Vagina (tissue), 2 donors: ENCODE data around the gene LPO. TPM values are rescaled to one million over a fixed set of nuclear protein-coding genes. Genes with fewer than 3 reads are reported as not detected.

Experiments
- DNase-seq, 2 donors: peaks; one replicate each; pipeline ENCODE4 v3.0.0-alpha.2; 2017; ENCODE audit errors: extremely low spot score in 2 of 2
- H3K27ac ChIP-seq: fragments of 200-600 bp; sonication (generic); one replicate; pipeline ENCODE4 v1.5.1; 2019
- H3K27me3 ChIP-seq: fragments of 200-600 bp; sonication (generic); one replicate; pipeline ENCODE4 v1.5.1; 2019
- H3K36me3 ChIP-seq, 2 donors: fragments of 200-600 bp; sonication (generic); one replicate each; pipeline ENCODE4 v1.5.1; 2017 to 2019
- H3K4me1 ChIP-seq: fragments of 200-600 bp; sonication (generic); one replicate; pipeline ENCODE4 v1.5.1; 2019
- H3K4me3 ChIP-seq, 2 donors: fragments of 200-600 bp; sonication (generic); 1 replicate in 1 of 2; 2 replicates in 1 of 2; pipeline ENCODE4 v1.5.1; 2016 to 2019
- H3K9me3 ChIP-seq: fragments of 200-600 bp; sonication (generic); one replicate; pipeline ENCODE4 v1.5.1; 2019
- CTCF ChIP-seq, 3 experiments: fragments of 450-650 bp in 2 of 3; fragments of 200-600 bp in 1 of 3; sonication (generic) in 1 of 3; IDR thresholded peaks; one replicate each; pipeline ENCODE4 v1.5.1; 2017 to 2019; ENCODE audit warnings: antibody characterized with exemption in 3 of 3, mild to moderate bottlenecking in 2 of 3, moderate library complexity in 2 of 3
- POLR2A ChIP-seq, 2 donors: fragments of 450-650 bp; IDR thresholded peaks; one replicate each; pipeline ENCODE4 v1.6.1; 2017; ENCODE audit warnings: antibody characterized with exemption in 2 of 2, mild to moderate bottlenecking in 2 of 2, moderate library complexity in 2 of 2
- POLR2AphosphoS5 ChIP-seq, 2 donors: sonication (generic); formaldehyde crosslinking; IDR thresholded peaks; one replicate each; pipeline ENCODE4 v1.9.0; 2017; ENCODE audit warnings: antibody characterized with exemption in 2 of 2, mild to moderate bottlenecking in 2 of 2, low read depth in 1 of 2; ENCODE audit not compliant: insufficient read depth in 1 of 2
- intact Hi-C: fragments of 100-400 bp; cut with DNase I; formaldehyde crosslinking; loops from one replicate; pipeline ENCODE4 v1.15.1; 2023
- total RNA-seq: library from RNA; depleted of rRNA; stranded (reverse); fragments of >200 nt; gene quantifications from one replicate; pipeline ENCODE4 v1.2.3, GENCODE V29; 2016

The LPO gene
- total RNA-seq, 1 donor from 2014 or later = not detected

DNA sequence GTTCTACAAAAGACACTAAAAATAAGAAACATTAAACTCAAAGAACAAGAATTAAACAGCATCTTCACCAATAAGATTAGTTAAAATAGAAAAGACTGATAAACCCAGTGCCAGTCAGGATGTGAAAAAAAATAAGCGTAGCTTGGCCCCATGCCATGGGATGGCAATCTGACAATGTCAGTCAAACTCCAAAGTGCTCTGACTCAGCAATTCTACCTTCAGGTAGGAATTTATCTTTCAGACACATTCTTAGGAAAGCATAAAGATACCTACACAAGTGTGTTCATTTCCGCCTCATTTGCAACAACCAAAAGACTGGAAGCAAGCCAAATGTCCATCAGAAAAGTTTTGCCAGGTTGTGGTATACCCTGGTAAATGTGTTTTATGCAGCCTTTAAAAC is 51.5 kb downstream of the LPO start:
- intact Hi-C loops = no loop called here
- H3K4me1 ChIP-seq = no peaks in the 10 kb centered on the region
- H3K27ac ChIP-seq = no peak overlapping the region
- no peak overlapping the region for H3K4me3 ChIP-seq
- DNase-seq = no peak
- H3K36me3 ChIP-seq = no peaks in the 10 kb centered on the region
- H3K9me3 ChIP-seq = no peaks in the 10 kb centered on the region
- H3K27me3 ChIP-seq = no peaks in the 10 kb centered on the region
- no peak for TF ChIP-seq CTCF (IDR thresholded peaks at IDR 0.05)
- TF ChIP-seq POLR2A (IDR thresholded peaks at IDR 0.05) = no peak
- no peak for TF ChIP-seq POLR2AphosphoS5 (IDR thresholded peaks at IDR 0.05; ENCODE audit: insufficient read depth in 1 of 2, low read depth in 1 of 2)

GRCh38 chr17:58291246-58291645 is 52.9 kb downstream of the LPO start:
- Histone ChIP-seq H3K4me1 (no peaks in the 10 kb centered on the region), H3K4me3 (no peak overlapping the region), H3K36me3 (no peaks in the 10 kb centered on the region), H3K27me3 (no peaks in the 10 kb centered on the region), H3K27ac (no peak overlapping the region), H3K9me3 (no peaks in the 10 kb centered on the region)
- intact Hi-C loops = no loop called here
- TF ChIP-seq POLR2A (IDR thresholded peaks at IDR 0.05) (no peak), POLR2AphosphoS5 (IDR thresholded peaks at IDR 0.05; ENCODE audit: insufficient read depth in 1 of 2, low read depth in 1 of 2) (no peak), CTCF (IDR thresholded peaks at IDR 0.05) (no peak)
- DNase-seq = no peak

DNA sequence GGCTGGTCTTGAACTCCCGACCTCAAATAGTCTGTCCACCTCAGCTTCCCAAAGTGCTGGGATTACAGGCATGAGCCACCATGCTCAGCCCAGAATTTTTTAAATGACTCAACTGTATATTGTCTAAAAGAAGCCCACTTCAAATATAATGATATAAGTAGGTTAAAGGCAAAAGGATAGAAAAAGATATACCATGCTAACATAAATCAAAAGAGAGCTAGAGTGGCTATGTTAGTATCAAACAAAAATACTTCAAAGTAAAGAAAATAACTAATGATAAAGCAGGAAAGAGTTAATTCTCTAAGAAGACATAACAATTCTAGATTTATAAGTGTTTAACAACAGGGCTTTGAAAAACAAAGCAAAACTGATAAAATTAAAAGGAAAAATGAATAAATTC is 55.6 kb downstream of the LPO start:
- H3K27ac ChIP-seq = no peak overlapping the region
- TF ChIP-seq POLR2A (IDR thresholded peaks at IDR 0.05) (no peak), POLR2AphosphoS5 (IDR thresholded peaks at IDR 0.05; ENCODE audit: insufficient read depth in 1 of 2, low read depth in 1 of 2) (no peak), CTCF (IDR thresholded peaks at IDR 0.05) (no peak)
- H3K36me3 ChIP-seq = no peaks in the 10 kb centered on the region
- no peaks in the 10 kb centered on the region for H3K27me3 ChIP-seq
- intact Hi-C loops = no loop called here
- no peaks in the 10 kb centered on the region for H3K9me3 ChIP-seq
- DNase-seq = no peak
- no peak overlapping the region for H3K4me3 ChIP-seq
- H3K4me1 ChIP-seq = no peaks in the 10 kb centered on the region

DNA sequence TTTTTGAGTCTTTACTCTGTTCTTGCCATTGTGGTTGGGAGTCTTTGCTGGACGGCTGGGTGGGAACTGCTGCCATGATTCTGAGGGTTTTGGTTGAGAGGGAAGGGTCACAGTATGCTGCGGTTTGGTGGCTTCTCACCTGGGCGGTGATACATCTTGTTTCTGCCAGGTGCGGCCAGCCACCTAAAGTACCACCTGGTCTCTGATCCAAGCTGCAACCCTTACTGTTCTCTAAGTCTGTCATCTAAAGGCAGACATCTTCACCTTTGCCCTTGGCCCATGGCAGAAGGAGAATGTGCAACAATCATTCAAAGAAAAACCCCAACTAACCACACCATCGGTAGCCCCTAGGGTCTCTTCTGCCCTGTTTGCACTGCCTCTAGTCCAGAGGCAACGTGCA is 62.0 kb downstream of the LPO start:
- no peak overlapping the region for H3K27ac ChIP-seq
- intact Hi-C loops = no loop called here
- no peaks in the 10 kb centered on the region for H3K27me3 ChIP-seq
- H3K4me3 ChIP-seq = no peak overlapping the region
- no peaks in the 10 kb centered on the region for H3K4me1 ChIP-seq
- TF ChIP-seq POLR2AphosphoS5 (IDR thresholded peaks at IDR 0.05; ENCODE audit: insufficient read depth in 1 of 2, low read depth in 1 of 2) = no peak
- no peak for TF ChIP-seq POLR2A (IDR thresholded peaks at IDR 0.05)
- no peak for TF ChIP-seq CTCF (IDR thresholded peaks at IDR 0.05)
- H3K36me3 ChIP-seq = no peaks in the 10 kb centered on the region
- H3K9me3 ChIP-seq = no peaks in the 10 kb centered on the region
- DNase-seq = no peak

DNA sequence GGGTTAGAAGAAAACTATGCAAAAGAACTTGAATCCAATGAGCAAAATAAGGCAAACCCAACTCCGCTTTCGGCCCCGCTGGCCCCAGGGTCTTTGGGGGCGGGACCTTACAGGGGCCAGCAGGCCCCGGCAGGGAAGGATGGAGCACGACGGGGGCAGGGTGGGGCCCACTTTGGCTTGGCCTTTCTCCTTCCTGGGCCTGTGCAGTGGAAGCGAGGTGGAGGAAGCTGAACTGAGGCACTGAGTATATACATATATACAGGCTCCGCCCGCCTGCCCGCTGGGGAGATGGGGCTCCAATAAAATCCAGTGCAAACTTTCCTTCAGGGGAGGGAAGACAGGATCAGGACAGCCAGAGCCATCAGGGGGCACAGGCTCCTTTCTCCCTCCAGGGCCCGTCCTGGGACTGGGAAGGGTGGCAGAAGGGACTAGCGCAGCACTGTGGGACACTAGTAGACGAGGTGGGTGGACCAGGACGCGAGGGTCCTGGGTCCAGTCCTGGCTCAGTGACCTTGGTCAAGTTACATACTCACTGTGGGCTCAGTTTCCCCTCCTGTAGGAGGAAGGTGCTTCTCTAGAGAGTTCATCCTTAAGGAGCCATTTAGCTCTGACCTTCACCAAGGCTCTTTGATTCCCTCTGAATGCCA is 63.2 kb downstream of the LPO start:
- Histone ChIP-seq H3K4me3 (no peak overlapping the region), H3K36me3 (no peaks in the 10 kb centered on the region), H3K9me3 (no peaks in the 10 kb centered on the region), H3K27me3 (no peaks in the 10 kb centered on the region), H3K27ac (no peak overlapping the region), H3K4me1 (no peaks in the 10 kb centered on the region)
- peak in 1 of 2 donors; percentile 89 for DNase-seq
- TF ChIP-seq POLR2A (IDR thresholded peaks at IDR 0.05) = no peak
- TF ChIP-seq CTCF (IDR thresholded peaks at IDR 0.05) = no peak
- TF ChIP-seq POLR2AphosphoS5 (IDR thresholded peaks at IDR 0.05; ENCODE audit: insufficient read depth in 1 of 2, low read depth in 1 of 2) = no peak
- intact Hi-C loops = no loop called here
